ENCODE results near the gene TRIM22. TPM values are rescaled to one million over a fixed set of nuclear protein-coding genes. Genes with fewer than 3 reads are reported as not detected.

TRIM22 gene
- total RNA-seq, 1 experiment from 2014 or later: 0.81 TPM

DNA sequence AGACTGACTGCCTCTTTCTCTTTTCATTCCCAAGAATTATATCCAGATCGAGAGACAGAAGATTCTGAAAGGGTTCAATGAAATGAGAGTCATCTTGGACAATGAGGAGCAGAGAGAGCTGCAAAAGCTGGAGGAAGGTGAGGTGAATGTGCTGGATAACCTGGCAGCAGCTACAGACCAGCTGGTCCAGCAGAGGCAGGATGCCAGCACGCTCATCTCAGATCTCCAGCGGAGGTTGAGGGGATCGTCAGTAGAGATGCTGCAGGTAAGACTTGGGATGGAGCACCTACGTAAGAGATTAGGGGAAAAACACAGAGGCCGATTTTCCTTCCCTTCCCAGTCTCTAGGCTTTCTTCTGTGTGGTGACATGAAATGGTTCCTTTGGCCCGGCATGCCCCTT, 8.7 kb downstream of the TRIM22 start:
- H3K79me2 ChIP-seq (ENCODE audit: low read depth): no peaks in the 10 kb centered on the region
- ChIA-PET POLR2A (ENCODE audit: unreplicated experiment) (no interaction called here), CTCF (no interaction called here)
- H3K4me2 ChIP-seq: no peak overlapping the region
- no peaks in the 10 kb centered on the region for H4K20me1 ChIP-seq (ENCODE audit: insufficient read depth)
- no TSS peak for BruUV-seq (replicated peaks)
- no peaks in the 10 kb centered on the region for H3K9me3 ChIP-seq (ENCODE audit: insufficient read depth, low read depth)
- H3K36me3 ChIP-seq (ENCODE audit: low read depth): no peaks in the 10 kb centered on the region
- no peaks in the 10 kb centered on the region for H3K4me1 ChIP-seq (replicated peaks; ENCODE audit: insufficient read depth)
- no peaks in the 10 kb centered on the region for H3K9me2 ChIP-seq (ENCODE audit: insufficient read depth)
- H3K27me3 ChIP-seq (ENCODE audit: insufficient read depth, low read depth): no peaks in the 10 kb centered on the region
- H3F3A ChIP-seq (ENCODE audit: insufficient read depth, low read depth): no peaks in the 10 kb centered on the region
- no peak for TF ChIP-seq EZH2 (IDR thresholded peaks at IDR 0.05; ENCODE audit: low read depth)
- no peak for TF ChIP-seq CTCF (conservative IDR thresholded peaks at IDR 0.05)
- intact Hi-C loops (cut with micrococcal nuclease; ENCODE audit: unreplicated experiment): no loop called here
- no peak overlapping the region for H3K4me3 ChIP-seq
- DNase-seq: no peak
- no peak overlapping the region for H2AFZ ChIP-seq
- no peak overlapping the region for H3K27ac ChIP-seq

DNA sequence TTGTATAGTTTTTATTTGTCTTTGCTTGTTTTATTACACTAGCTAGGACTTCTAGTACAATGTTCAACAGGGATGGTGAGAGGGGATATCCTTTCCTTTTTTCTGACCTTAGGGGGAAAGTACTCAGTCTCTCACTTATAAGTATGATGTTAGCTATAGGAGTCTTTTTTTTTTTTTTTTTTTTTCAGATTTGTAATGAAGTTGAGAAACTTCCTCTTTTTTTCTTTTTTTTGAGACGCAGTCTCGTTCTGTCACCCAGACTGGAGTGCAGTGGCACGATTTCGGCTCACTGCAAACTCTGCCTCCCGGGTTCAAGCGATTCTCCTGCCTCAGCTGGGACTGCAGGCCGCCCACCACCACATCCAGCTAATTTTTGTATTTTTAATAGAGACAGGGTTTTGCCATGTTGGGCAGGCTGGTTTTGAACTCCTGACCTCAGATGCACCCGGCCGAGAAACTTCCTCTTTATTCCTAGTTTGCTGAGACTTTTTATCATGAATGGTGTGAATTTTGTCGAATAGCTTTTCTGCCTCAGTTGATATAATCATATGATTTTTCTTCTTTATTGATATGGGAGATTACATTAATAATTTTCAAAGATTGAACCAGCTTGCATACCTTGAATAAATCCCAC, 10.9 kb downstream of the TRIM22 start:
- ChIA-PET POLR2A (ENCODE audit: unreplicated experiment) (no interaction called here), CTCF (no interaction called here)
- no TSS peak for BruUV-seq (replicated peaks)
- Histone ChIP-seq H2AFZ (no peak overlapping the region), H4K20me1 (ENCODE audit: insufficient read depth) (no peaks in the 10 kb centered on the region), H3K9me3 (ENCODE audit: insufficient read depth, low read depth) (no peaks in the 10 kb centered on the region), H3K36me3 (ENCODE audit: low read depth) (no peaks in the 10 kb centered on the region), H3K4me3 (no peak overlapping the region), H3K4me2 (no peak overlapping the region), H3K79me2 (ENCODE audit: low read depth) (no peaks in the 10 kb centered on the region), H3K9me2 (ENCODE audit: insufficient read depth) (no peaks in the 10 kb centered on the region), H3K27me3 (ENCODE audit: insufficient read depth, low read depth) (no peaks in the 10 kb centered on the region), H3K4me1 (replicated peaks; ENCODE audit: insufficient read depth) (no peaks in the 10 kb centered on the region), H3F3A (ENCODE audit: insufficient read depth, low read depth) (no peaks in the 10 kb centered on the region), H3K27ac (no peak overlapping the region)
- no peak for TF ChIP-seq EZH2 (IDR thresholded peaks at IDR 0.05; ENCODE audit: low read depth)
- no peak for TF ChIP-seq CTCF (conservative IDR thresholded peaks at IDR 0.05)
- no peak for DNase-seq
- intact Hi-C loops (cut with micrococcal nuclease; ENCODE audit: unreplicated experiment): no loop called here

- no peaks in the 10 kb centered on the region for H3F3A ChIP-seq (ENCODE audit: insufficient read depth, low read depth)
- no peaks in the 10 kb centered on the region for H3K9me2 ChIP-seq (ENCODE audit: insufficient read depth)
- H3K27ac ChIP-seq: no peak overlapping the region
- H3K4me3 ChIP-seq: no peak overlapping the region
- H3K4me2 ChIP-seq: no peak overlapping the region
- intact Hi-C loops (cut with micrococcal nuclease; ENCODE audit: unreplicated experiment): no loop called here
- no peaks in the 10 kb centered on the region for H3K36me3 ChIP-seq (ENCODE audit: low read depth)
- no peaks in the 10 kb centered on the region for H4K20me1 ChIP-seq (ENCODE audit: insufficient read depth)
- ChIA-PET CTCF (no interaction called here), POLR2A (ENCODE audit: unreplicated experiment) (no interaction called here)
- no peak for DNase-seq
- no peaks in the 10 kb centered on the region for H3K27me3 ChIP-seq (ENCODE audit: insufficient read depth, low read depth)
- no peaks in the 10 kb centered on the region for H3K9me3 ChIP-seq (ENCODE audit: insufficient read depth, low read depth)
- H3K79me2 ChIP-seq (ENCODE audit: low read depth): no peaks in the 10 kb centered on the region
- H2AFZ ChIP-seq: no peak overlapping the region
- BruUV-seq (replicated peaks): no TSS peak
- TF ChIP-seq CTCF (conservative IDR thresholded peaks at IDR 0.05) (no peak), EZH2 (IDR thresholded peaks at IDR 0.05; ENCODE audit: low read depth) (no peak)
- H3K4me1 ChIP-seq (replicated peaks; ENCODE audit: insufficient read depth): no peaks in the 10 kb centered on the region
These were observed 11.5 kb downstream of the TRIM22 start for GRCh38 chr11:5701055-5701577.

Measured in PC-9 (cell line).